Measurements from ENCODE around the gene PRTG. TPM values are rescaled to one million over a fixed set of nuclear protein-coding genes. Genes with fewer than 3 reads are reported as not detected.
"Not testable (repeated sequence)": the region's sequence is repeated elsewhere in the genome, so short reads cannot be mapped to it uniquely, and the experiment has no call there.

Gene PRTG
- total RNA-seq, 4 donors from 2014 or later: 0.42 to 1.9 (median 1.8) TPM

DNA sequence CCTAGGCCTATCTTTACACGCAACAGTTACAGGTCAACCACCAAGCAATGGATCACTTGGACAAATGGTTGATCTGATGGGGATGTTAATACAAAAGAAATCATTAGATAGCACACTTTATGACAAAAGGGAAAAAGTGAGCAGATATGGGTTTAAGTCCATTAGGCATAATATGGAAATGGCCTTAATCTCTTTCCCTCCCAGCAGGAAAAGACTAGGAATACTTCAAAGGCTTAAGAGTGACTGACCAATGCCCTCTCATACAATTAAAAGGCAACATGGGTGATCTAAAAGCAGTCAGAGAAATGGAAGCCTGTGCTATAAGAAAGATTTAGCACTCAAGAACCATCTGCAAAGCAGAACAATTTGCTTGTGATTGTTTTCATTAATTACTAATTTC, 3.3 kb downstream of the PRTG start:
- peaks cover 7 to 28% (median 25%) of the 10 kb centered on the region in 4 donors for H3K4me1 ChIP-seq
- no peaks in the 10 kb centered on the region for H3K9me3 ChIP-seq
- DNase-seq (ENCODE audit: extremely low spot score): no peak
- no peaks in the 10 kb centered on the region for H3K36me3 ChIP-seq
- H3K4me3 ChIP-seq: no peak overlapping the region
- H3K27ac ChIP-seq (replicated peaks in 1 of 4): no peak overlapping the region
- peaks cover 0 to 45% (median 17%) of the 10 kb centered on the region in 4 donors for H3K27me3 ChIP-seq
- intact Hi-C loops (cut with DNase I): no loop called here
- WGBS: 100% methylated on average over 1 of the region's 1 CpG
- TF ChIP-seq POLR2AphosphoS5 (IDR thresholded peaks at IDR 0.05) (no peak), EP300 (IDR thresholded peaks at IDR 0.05) (no peak), CTCF (IDR thresholded peaks at IDR 0.05) (no peak), POLR2A (IDR thresholded peaks at IDR 0.05; ENCODE audit: low read depth) (no peak)

DNA sequence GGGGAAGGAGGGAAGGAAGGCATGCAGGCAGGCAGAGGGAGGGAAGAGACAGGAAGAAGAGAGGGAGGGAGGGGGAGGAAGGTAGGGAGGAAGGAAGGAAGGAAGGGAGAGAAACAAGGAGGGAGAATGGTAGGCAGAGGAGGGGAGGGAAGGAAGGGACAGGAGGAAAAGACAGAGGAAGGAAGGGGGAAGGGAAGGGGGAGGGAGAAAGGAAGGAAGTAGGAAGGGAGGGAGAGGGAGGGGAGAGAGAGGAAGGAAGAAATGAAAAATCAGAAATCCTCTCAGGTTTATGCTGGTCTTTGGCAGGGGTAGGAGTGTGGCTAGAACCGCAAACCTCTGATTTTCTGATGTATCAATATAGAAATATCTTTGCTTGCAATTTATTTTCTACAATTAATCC, 4.2 kb downstream of the PRTG start:
- Histone ChIP-seq H3K27me3 (peaks cover 0 to 45% (median 17%) of the 10 kb centered on the region in 4 donors), H3K4me1 (peaks cover 7 to 28% (median 25%) of the 10 kb centered on the region in 4 donors), H3K27ac (replicated peaks in 1 of 4) (no peak overlapping the region), H3K36me3 (no peaks in the 10 kb centered on the region), H3K4me3 (no peak overlapping the region), H3K9me3 (no peaks in the 10 kb centered on the region)
- intact Hi-C loops (cut with DNase I): no loop called here
- no peak for DNase-seq (ENCODE audit: extremely low spot score)
- 92% methylated on average over 1 of the region's 1 CpG for WGBS
- TF ChIP-seq POLR2AphosphoS5 (IDR thresholded peaks at IDR 0.05) (no peak), EP300 (IDR thresholded peaks at IDR 0.05) (no peak), CTCF (IDR thresholded peaks at IDR 0.05) (no peak), POLR2A (IDR thresholded peaks at IDR 0.05; ENCODE audit: low read depth) (no peak)

GRCh38 chr15:55737373-55737772, 5.6 kb downstream of the PRTG start:
- peaks cover 7 to 15% (median 12%) of the 10 kb centered on the region in 4 donors for H3K4me1 ChIP-seq
- intact Hi-C loops (cut with DNase I): no loop called here
- H3K27me3 ChIP-seq: peaks cover 0 to 32% (median 12%) of the 10 kb centered on the region in 4 donors
- H3K36me3 ChIP-seq: no peaks in the 10 kb centered on the region
- no peak for DNase-seq (ENCODE audit: extremely low spot score)
- H3K4me3 ChIP-seq: no peak overlapping the region
- no peak overlapping the region for H3K27ac ChIP-seq (replicated peaks in 1 of 4)
- TF ChIP-seq CTCF (IDR thresholded peaks at IDR 0.05): no peak
- TF ChIP-seq EP300 (IDR thresholded peaks at IDR 0.05): no peak
- no peak for TF ChIP-seq POLR2A (IDR thresholded peaks at IDR 0.05; ENCODE audit: low read depth)
- TF ChIP-seq POLR2AphosphoS5 (IDR thresholded peaks at IDR 0.05): no peak
- H3K9me3 ChIP-seq: no peaks in the 10 kb centered on the region

DNA sequence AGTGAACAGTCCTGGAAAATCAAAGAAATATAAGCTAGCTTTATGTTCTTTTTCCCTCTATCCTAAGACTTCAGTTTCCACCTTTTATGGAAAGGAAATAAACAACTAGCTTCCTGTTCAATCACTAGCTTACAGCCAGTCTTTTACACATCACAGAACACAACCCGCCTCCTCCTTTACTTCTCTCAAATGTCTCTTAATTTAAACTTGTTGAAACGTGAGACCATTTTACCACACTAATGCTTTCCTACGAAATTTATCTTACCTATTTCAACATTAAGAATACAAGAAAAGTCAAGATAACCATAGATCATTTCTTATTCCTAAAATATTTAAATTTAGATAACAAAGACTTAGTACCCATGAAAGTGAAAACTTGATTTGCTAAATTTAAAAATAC, 6.2 kb downstream of the PRTG start:
- Histone ChIP-seq H3K4me3 (no peak overlapping the region), H3K27ac (replicated peaks in 1 of 4) (no peak overlapping the region), H3K9me3 (no peaks in the 10 kb centered on the region), H3K27me3 (peaks cover 0 to 25% (median 9%) of the 10 kb centered on the region in 4 donors), H3K4me1 (peaks cover 3 to 9% (median 5%) of the 10 kb centered on the region in 4 donors), H3K36me3 (no peaks in the 10 kb centered on the region)
- intact Hi-C loops (cut with DNase I): no loop called here
- WGBS: 72% methylated on average over 3 of the region's 3 CpGs
- no peak for TF ChIP-seq CTCF (IDR thresholded peaks at IDR 0.05)
- TF ChIP-seq POLR2A (IDR thresholded peaks at IDR 0.05; ENCODE audit: low read depth): no peak
- TF ChIP-seq POLR2AphosphoS5 (IDR thresholded peaks at IDR 0.05): no peak
- TF ChIP-seq EP300 (IDR thresholded peaks at IDR 0.05): no peak
- no peak for DNase-seq (ENCODE audit: extremely low spot score)

DNA sequence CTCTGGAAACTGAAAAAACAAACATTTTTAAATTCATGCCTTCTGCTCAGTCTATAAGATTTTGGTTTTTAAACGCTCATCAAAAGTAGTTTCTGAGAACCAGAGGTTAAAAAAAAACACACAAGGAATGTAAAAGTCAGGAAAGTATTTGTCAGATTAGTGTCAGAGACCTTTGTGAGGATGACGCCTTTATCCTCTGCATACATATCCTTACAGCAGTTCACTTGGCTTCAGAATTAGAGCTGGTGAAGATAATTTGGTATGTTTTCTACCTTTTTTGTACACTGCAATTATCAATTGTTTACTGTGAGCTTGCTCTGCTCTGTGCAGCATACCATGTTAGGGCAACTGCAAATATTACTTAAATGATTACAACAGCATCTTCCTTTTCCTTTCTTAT, 8.3 kb downstream of the PRTG start:
- intact Hi-C loops (cut with DNase I): no loop called here
- DNase-seq (ENCODE audit: extremely low spot score): no peak
- Histone ChIP-seq H3K4me1 (no peaks in the 10 kb centered on the region), H3K27ac (replicated peaks in 1 of 4) (no peak overlapping the region), H3K36me3 (no peaks in the 10 kb centered on the region), H3K4me3 (no peak overlapping the region), H3K27me3 (peaks cover 0 to 5% (median 0%) of the 10 kb centered on the region in 4 donors), H3K9me3 (no peaks in the 10 kb centered on the region)
- TF ChIP-seq POLR2A (IDR thresholded peaks at IDR 0.05; ENCODE audit: low read depth) (no peak), EP300 (IDR thresholded peaks at IDR 0.05) (no peak), POLR2AphosphoS5 (IDR thresholded peaks at IDR 0.05) (no peak), CTCF (IDR thresholded peaks at IDR 0.05) (no peak)
- 54% methylated on average over 2 of the region's 2 CpGs for WGBS

GRCh38 chr15:55733461-55733860, 9.5 kb downstream of the PRTG start:
- WGBS: 97% methylated on average over 7 of the region's 7 CpGs
- H3K27ac ChIP-seq (replicated peaks in 1 of 4); H3K4me3 ChIP-seq; intact Hi-C loops (cut with DNase I); H3K4me1 ChIP-seq; DNase-seq (ENCODE audit: extremely low spot score); H3K36me3 ChIP-seq; H3K9me3 ChIP-seq; H3K27me3 ChIP-seq: not testable (repeated sequence)
